SU-DHL-6 (cell line): ENCODE measurements around the gene GMDS.

Experiments used
- H2AFZ ChIP-seq: fragments of 200-600 bp; sonication (generic); 2 replicates; pipeline ENCODE4 v1.6.1; 2014; ENCODE audit warnings: low read depth, mild to moderate bottlenecking, moderate library complexity, mixed read lengths, antibody characterized with exemption, low read length; ENCODE audit not compliant: severe bottlenecking
- H3F3A ChIP-seq: fragments of 200-600 bp; shearing (Covaris generic); 2 replicates; pipeline ENCODE4 v1.6.0; 2016; ENCODE audit warnings: antibody characterized with exemption, mild to moderate bottlenecking; ENCODE audit not compliant: insufficient read depth
- H3K27ac ChIP-seq: fragments of 200-600 bp; sonication (generic); 2 replicates; pipeline ENCODE4 v1.5.1; 2016; ENCODE audit warnings: low read depth, mild to moderate bottlenecking, low read length, moderate library complexity, mixed read lengths
- H3K27me3 ChIP-seq: fragments of 200-600 bp; sonication (generic), shearing (Covaris generic); 2 replicates; pipeline ENCODE4 v1.6.0; 2014; ENCODE audit warnings: mild to moderate bottlenecking, low read length
- H3K36me3 ChIP-seq: fragments of 200-600 bp; sonication (generic); 2 replicates; pipeline ENCODE4 v1.6.1; 2014; ENCODE audit warnings: mild to moderate bottlenecking, low read length, mixed read lengths
- H3K4me2 ChIP-seq: fragments of 300-600, 200-600 bp; shearing (Covaris generic), sonication (generic); 2 replicates; pipeline ENCODE4 v1.6.0; 2014; ENCODE audit warnings: low read length, low read depth, mild to moderate bottlenecking; ENCODE audit not compliant: poor library complexity, severe bottlenecking
- H3K4me3 ChIP-seq: fragments of 200-600 bp; sonication (generic); 2 replicates; pipeline ENCODE4 v1.5.1; 2014; ENCODE audit warnings: antibody characterized with exemption, low read length, mild to moderate bottlenecking, mixed read lengths; ENCODE audit not compliant: insufficient read depth, poor library complexity, severe bottlenecking
- H3K79me2 ChIP-seq: fragments of 200-600 bp; sonication (generic); 2 replicates; pipeline ENCODE4 v1.6.1; 2014; ENCODE audit warnings: mild to moderate bottlenecking, low read length, moderate library complexity; ENCODE audit not compliant: insufficient read depth
- H3K9ac ChIP-seq: fragments of 200-600 bp; sonication (generic); 2 replicates; pipeline ENCODE4 v1.7.0; 2014; ENCODE audit warnings: mild to moderate bottlenecking, low read length
- H3K9me2 ChIP-seq: fragments of 200-600 bp; sonication (generic); replicated peaks from 2 replicates; pipeline ENCODE4 v1.6.1; 2014; ENCODE audit warnings: low read length; ENCODE audit not compliant: insufficient read depth
- H3K9me3 ChIP-seq: fragments of 200-600 bp; sonication (generic); 2 replicates; pipeline ENCODE4 v1.6.1; 2014; ENCODE audit warnings: low read length, mixed read lengths; ENCODE audit not compliant: insufficient read depth
- H4K20me1 ChIP-seq: fragments of 200-600 bp; sonication (generic); 2 replicates; pipeline ENCODE4 v1.6.1; 2014; ENCODE audit warnings: low read depth, mild to moderate bottlenecking, antibody characterized with exemption, low read length, moderate library complexity, mixed read lengths
- CTCF ChIP-seq: fragments of 200-600 bp; sonication (generic); IDR thresholded peaks from one replicate; pipeline ENCODE4 v1.5.1; 2017; ENCODE audit warnings: antibody characterized with exemption, mild to moderate bottlenecking, low read length, moderate library complexity; ENCODE audit not compliant: insufficient read depth, poor library complexity, severe bottlenecking
- EZH2phosphoT487 ChIP-seq: fragments of 200-600 bp; sonication (generic), shearing (Covaris generic); conservative IDR thresholded peaks from 2 replicates; pipeline ENCODE4 v1.6.1; 2018; ENCODE audit warnings: mild to moderate bottlenecking, antibody characterized with exemption, low read length, moderate library complexity, mixed read lengths

GMDS gene

DNA sequence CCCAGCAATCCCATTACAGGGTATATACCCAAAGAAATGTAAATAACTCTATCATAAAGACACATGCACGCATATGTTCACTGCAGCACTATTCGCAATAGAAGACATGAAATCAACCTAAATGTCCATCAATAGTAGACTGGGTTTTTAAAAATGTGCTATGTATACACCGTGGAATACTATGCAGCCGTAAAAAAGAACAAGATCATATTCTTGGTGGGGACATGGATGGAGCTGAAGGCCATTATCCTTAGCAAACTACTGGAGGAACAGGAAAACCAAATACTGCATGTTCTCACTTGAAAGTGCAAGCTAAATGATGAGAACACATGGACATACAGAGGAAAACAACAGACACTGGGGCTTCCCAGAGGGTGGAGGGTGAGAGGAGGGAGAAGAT, 201.2 kb downstream of the GMDS start:
- no peaks in the 10 kb centered on the region; the same call in 1 of the 2 replicates for H4K20me1 ChIP-seq
- TF ChIP-seq CTCF (no peak), EZH2phosphoT487 (no peak)
- no peaks in the 10 kb centered on the region for H3F3A ChIP-seq
- H2AFZ ChIP-seq: no peak overlapping the region
- H3K9me3 ChIP-seq: no peaks in the 10 kb centered on the region
- no peaks in the 10 kb centered on the region for H3K36me3 ChIP-seq
- no peaks in the 10 kb centered on the region for H3K27me3 ChIP-seq
- no peak overlapping the region for H3K4me3 ChIP-seq
- no peak overlapping the region for H3K9ac ChIP-seq
- H3K79me2 ChIP-seq: no peaks in the 10 kb centered on the region
- H3K4me2 ChIP-seq: no peak overlapping the region
- no peaks in the 10 kb centered on the region for H3K9me2 ChIP-seq
- H3K27ac ChIP-seq: no peak overlapping the region

- no peaks in the 10 kb centered on the region for H4K20me1 ChIP-seq
- no peaks in the 10 kb centered on the region for H3K9me3 ChIP-seq
- TF ChIP-seq CTCF (no peak), EZH2phosphoT487 (no peak)
Measured at GRCh38 chr6:2042956-2043648, 202.3 kb downstream of the GMDS start.

DNA sequence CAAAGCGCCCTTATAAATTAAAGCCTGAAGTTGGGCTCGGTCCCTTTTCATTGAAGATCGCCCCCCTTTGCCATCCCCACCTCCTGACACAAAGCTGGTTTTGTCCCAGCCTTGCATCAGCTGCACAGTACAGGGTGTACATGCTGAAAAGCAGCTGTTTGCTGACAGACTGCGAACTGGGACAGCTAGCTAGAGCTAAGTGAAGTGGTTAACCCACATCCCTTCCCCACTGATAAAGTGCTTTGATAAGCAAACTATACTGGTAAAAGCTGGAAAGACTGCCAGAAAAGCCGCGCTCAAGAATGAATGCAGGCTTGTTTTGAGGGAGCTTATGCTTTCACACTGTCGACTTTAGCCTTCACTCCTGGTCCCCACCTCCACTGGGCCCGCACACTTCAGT, 207.3 kb downstream of the GMDS start:
- Histone ChIP-seq H3K9me3 (no peaks in the 10 kb centered on the region), H3K27me3 (no peaks in the 10 kb centered on the region), H4K20me1 (no peaks in the 10 kb centered on the region), H2AFZ (no peak overlapping the region), H3K9ac (no peak overlapping the region), H3K36me3 (no peaks in the 10 kb centered on the region), H3K4me3 (no peak overlapping the region), H3F3A (no peaks in the 10 kb centered on the region), H3K27ac (no peak overlapping the region), H3K4me2 (no peak overlapping the region), H3K9me2 (no peaks in the 10 kb centered on the region), H3K79me2 (no peaks in the 10 kb centered on the region)
- TF ChIP-seq EZH2phosphoT487 (no peak), CTCF (no peak)

More at GRCh38 chr6:2042956-2043648, 202.3 kb downstream of the GMDS start:
- Histone ChIP-seq H3K4me2 (no peak overlapping the region), H3K79me2 (no peaks in the 10 kb centered on the region), H2AFZ (no peak overlapping the region), H3K27ac (no peak overlapping the region), H3K27me3 (no peaks in the 10 kb centered on the region), H3K4me3 (no peak overlapping the region), H3K9ac (no peak overlapping the region), H3F3A (no peaks in the 10 kb centered on the region), H3K36me3 (no peaks in the 10 kb centered on the region), H3K9me2 (no peaks in the 10 kb centered on the region)
